Panc1 (cell line): ENCODE results near the gene TSHZ2.
"Not testable (repeated sequence)": the region's sequence is repeated elsewhere in the genome, so short reads cannot be mapped to it uniquely, and the experiment has no call there.

ENCODE experiments used
- POLR2AphosphoS5 ChIP-seq: IDR thresholded peaks from 2 replicates; pipeline ENCODE4 v1.6.1; 2012; ENCODE audit warnings: mild to moderate bottlenecking, low read depth, low read length, moderate library complexity
- TF ChIP-seq, protein P1 (sequence below): fragments of 450-650 bp; IDR thresholded peaks from 2 replicates; pipeline ENCODE4 v1.5.1; 2017; ENCODE audit warnings: mild to moderate bottlenecking
- TF ChIP-seq, protein P2 (sequence below), 2 experiments: IDR thresholded peaks; 2 replicates each; pipeline ENCODE4 v1.6.1; 2011 to 2012; ENCODE audit warnings: low read depth in 2 of 2, control low read depth in 1 of 2, low read length in 1 of 2, mild to moderate bottlenecking in 1 of 2, moderate library complexity in 1 of 2; ENCODE audit not compliant: insufficient read depth in 1 of 2

GRCh38 chr20:53521421-53521820 lies 549.3 kb downstream of the TSHZ2 start:
- TF ChIP-seq, protein P1, sequence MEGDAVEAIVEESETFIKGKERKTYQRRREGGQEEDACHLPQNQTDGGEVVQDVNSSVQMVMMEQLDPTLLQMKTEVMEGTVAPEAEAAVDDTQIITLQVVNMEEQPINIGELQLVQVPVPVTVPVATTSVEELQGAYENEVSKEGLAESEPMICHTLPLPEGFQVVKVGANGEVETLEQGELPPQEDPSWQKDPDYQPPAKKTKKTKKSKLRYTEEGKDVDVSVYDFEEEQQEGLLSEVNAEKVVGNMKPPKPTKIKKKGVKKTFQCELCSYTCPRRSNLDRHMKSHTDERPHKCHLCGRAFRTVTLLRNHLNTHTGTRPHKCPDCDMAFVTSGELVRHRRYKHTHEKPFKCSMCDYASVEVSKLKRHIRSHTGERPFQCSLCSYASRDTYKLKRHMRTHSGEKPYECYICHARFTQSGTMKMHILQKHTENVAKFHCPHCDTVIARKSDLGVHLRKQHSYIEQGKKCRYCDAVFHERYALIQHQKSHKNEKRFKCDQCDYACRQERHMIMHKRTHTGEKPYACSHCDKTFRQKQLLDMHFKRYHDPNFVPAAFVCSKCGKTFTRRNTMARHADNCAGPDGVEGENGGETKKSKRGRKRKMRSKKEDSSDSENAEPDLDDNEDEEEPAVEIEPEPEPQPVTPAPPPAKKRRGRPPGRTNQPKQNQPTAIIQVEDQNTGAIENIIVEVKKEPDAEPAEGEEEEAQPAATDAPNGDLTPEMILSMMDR, result not testable (repeated sequence)
- TF ChIP-seq, protein P2, sequence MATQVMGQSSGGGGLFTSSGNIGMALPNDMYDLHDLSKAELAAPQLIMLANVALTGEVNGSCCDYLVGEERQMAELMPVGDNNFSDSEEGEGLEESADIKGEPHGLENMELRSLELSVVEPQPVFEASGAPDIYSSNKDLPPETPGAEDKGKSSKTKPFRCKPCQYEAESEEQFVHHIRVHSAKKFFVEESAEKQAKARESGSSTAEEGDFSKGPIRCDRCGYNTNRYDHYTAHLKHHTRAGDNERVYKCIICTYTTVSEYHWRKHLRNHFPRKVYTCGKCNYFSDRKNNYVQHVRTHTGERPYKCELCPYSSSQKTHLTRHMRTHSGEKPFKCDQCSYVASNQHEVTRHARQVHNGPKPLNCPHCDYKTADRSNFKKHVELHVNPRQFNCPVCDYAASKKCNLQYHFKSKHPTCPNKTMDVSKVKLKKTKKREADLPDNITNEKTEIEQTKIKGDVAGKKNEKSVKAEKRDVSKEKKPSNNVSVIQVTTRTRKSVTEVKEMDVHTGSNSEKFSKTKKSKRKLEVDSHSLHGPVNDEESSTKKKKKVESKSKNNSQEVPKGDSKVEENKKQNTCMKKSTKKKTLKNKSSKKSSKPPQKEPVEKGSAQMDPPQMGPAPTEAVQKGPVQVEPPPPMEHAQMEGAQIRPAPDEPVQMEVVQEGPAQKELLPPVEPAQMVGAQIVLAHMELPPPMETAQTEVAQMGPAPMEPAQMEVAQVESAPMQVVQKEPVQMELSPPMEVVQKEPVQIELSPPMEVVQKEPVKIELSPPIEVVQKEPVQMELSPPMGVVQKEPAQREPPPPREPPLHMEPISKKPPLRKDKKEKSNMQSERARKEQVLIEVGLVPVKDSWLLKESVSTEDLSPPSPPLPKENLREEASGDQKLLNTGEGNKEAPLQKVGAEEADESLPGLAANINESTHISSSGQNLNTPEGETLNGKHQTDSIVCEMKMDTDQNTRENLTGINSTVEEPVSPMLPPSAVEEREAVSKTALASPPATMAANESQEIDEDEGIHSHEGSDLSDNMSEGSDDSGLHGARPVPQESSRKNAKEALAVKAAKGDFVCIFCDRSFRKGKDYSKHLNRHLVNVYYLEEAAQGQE (IDR thresholded peaks at IDR 0.05; ENCODE audit: insufficient read depth in 1 of 2, low read depth in 2 of 2, low read length in 1 of 2), result not testable (repeated sequence)
- TF ChIP-seq POLR2AphosphoS5, result not testable (repeated sequence)
